Common myeloid progenitor, CD34-positive (primary cell): ENCODE measurements around the gene UBXN10.
"Not testable (repeated sequence)": the region's sequence is repeated elsewhere in the genome, so short reads cannot be mapped to it uniquely, and the experiment has no call there.

ENCODE experiments used
- CTCF ChIA-PET: fragments of 350-600 bp; sonication (Branson Sonifier 250); formaldehyde crosslinking; loops from one replicate; lab custom pipeline; 2021; ENCODE audit warnings: antibody characterized with exemption; lab: Charles Lee
- POLR2A ChIA-PET: fragments of 350-600 bp; sonication (Branson Sonifier 250); formaldehyde crosslinking; loops from one replicate; lab custom pipeline; 2021; ENCODE audit warnings: antibody characterized with exemption; lab: Charles Lee
- DNase-seq, 3 donors: peaks; one replicate each; pipeline versions ENCODE4 v3.0.0 to v3.0.0-alpha.2; 2013
- H3K27ac ChIP-seq, 2 experiments: 1 replicate in 1 of 2; 2 replicates in 1 of 2; pipeline ENCODE4 v1.7.0; 2013; ENCODE audit warnings: inconsistent platforms in 2 of 2, low read length in 2 of 2, mild to moderate bottlenecking in 2 of 2, low read depth in 1 of 2, moderate library complexity in 1 of 2; ENCODE audit not compliant: severe bottlenecking in 2 of 2, insufficient read depth in 1 of 2, poor library complexity in 1 of 2
- H3K27me3 ChIP-seq, 5 experiments: replicated peaks in 2 of 5; 1 replicate in 3 of 5; 2 replicates in 2 of 5; pipeline versions ENCODE4 v1.6.1 to v1.7.0; 2013; ENCODE audit warnings: low read length in 4 of 5, mild to moderate bottlenecking in 2 of 5, moderate library complexity in 2 of 5, inconsistent platforms in 1 of 5; ENCODE audit not compliant: insufficient read depth in 5 of 5, control insufficient read depth in 4 of 5
- H3K36me3 ChIP-seq, 4 experiments: 1 replicate in 2 of 4; 2 replicates in 2 of 4; pipeline versions ENCODE4 v1.6.1 to v1.7.0; 2013; ENCODE audit warnings: low read length in 3 of 4, control low read depth in 1 of 4, mild to moderate bottlenecking in 1 of 4; ENCODE audit not compliant: control insufficient read depth in 4 of 4, insufficient read depth in 4 of 4
- H3K4me1 ChIP-seq, 4 experiments: 1 replicate in 3 of 4; 2 replicates in 1 of 4; pipeline versions ENCODE4 v1.6.1 to v1.7.1; 2013; ENCODE audit warnings: low read length in 3 of 4, mild to moderate bottlenecking in 3 of 4, control low read depth in 1 of 4, inconsistent platforms in 1 of 4, moderate library complexity in 1 of 4; ENCODE audit not compliant: control insufficient read depth in 4 of 4, insufficient read depth in 4 of 4; ENCODE audit errors: control extremely low read depth in 1 of 4
- H3K4me3 ChIP-seq, 7 experiments: 1 replicate in 4 of 7; 2 replicates in 3 of 7; pipeline versions ENCODE4 v1.5.1 to v1.7.0; 2013; ENCODE audit warnings: mild to moderate bottlenecking in 7 of 7, low read length in 6 of 7, moderate library complexity in 6 of 7, inconsistent platforms in 2 of 7, low read depth in 2 of 7, control low read depth in 1 of 7; ENCODE audit not compliant: insufficient read depth in 4 of 7, control insufficient read depth in 1 of 7; ENCODE audit errors: extremely low read depth in 1 of 7
- H3K9me3 ChIP-seq, 5 experiments: 1 replicate in 4 of 5; 2 replicates in 1 of 5; pipeline versions ENCODE4 v1.6.1 to v1.7.1; 2013; ENCODE audit warnings: low read length in 4 of 5, mild to moderate bottlenecking in 2 of 5, inconsistent platforms in 1 of 5, low read depth in 1 of 5, moderate library complexity in 1 of 5; ENCODE audit not compliant: control insufficient read depth in 4 of 5, insufficient read depth in 2 of 5; ENCODE audit errors: control extremely low read depth in 1 of 5
- WGBS: methylation state at CpG from one replicate; pipeline ENCODE4 v1.1.5; 2013; ENCODE audit not compliant: insufficient coverage; 5-methylcytosine and 5-hydroxymethylcytosine counted together

The UBXN10 gene

DNA sequence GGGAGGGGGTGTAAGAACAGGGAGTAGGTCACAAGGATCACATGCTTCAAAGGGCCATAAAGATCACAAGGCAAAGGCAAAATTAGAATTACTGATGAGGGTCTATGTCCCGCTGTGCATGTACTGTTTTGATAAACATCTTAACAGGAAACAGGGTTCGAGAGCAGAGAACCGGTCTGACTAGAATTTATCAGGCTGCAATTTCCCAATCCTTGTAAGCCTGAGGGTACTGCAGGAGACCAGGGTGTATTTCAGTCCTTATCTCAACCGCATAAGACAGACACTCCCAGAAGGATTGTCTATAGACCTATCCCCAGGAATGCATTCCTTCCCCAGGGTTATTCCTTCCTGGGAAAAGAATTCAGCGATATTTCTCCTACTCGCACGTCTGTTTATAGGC lies 46.7 kb downstream of the UBXN10 start:
- H3K4me1 ChIP-seq, H3K4me3 ChIP-seq, H3K9me3 ChIP-seq, DNase-seq, H3K27ac ChIP-seq, POLR2A ChIA-PET, H3K36me3 ChIP-seq: not testable (repeated sequence)
- WGBS = 27% methylated on average over 7 of the region's 7 CpGs
- CTCF ChIA-PET = interaction anchor here (1.0 kb wide), 1 partner anchor 9 kb away, joined by 3 read pairs; no protein-coding TSS in a partner anchor
- H3K27me3 ChIP-seq = peaks cover 10 to 76% (median 32%) of the 10 kb centered on the region in 5 experiments

- ChIA-PET POLR2A (no interaction called here), CTCF (interaction anchor here (1.0 to 1.5 kb wide), 2 partner anchors 9 to 15 kb away, joined by 3 read pairs; no protein-coding TSS in a partner anchor)
- Histone ChIP-seq H3K4me1 (no peaks in the 10 kb centered on the region), H3K4me3 (no peak overlapping the region), H3K36me3 (no peaks in the 10 kb centered on the region), H3K9me3 (no peaks in the 10 kb centered on the region), H3K27ac (no peak overlapping the region), H3K27me3 (peaks cover 10 to 74% (median 29%) of the 10 kb centered on the region in 5 experiments)
- 0% methylated on average over 2 of the region's 3 CpGs for WGBS
- DNase-seq = peak; percentile 8 to 47 (median 46)
Measured at GRCh38 chr1:20233394-20233793, 47.5 kb downstream of the UBXN10 start.

DNA sequence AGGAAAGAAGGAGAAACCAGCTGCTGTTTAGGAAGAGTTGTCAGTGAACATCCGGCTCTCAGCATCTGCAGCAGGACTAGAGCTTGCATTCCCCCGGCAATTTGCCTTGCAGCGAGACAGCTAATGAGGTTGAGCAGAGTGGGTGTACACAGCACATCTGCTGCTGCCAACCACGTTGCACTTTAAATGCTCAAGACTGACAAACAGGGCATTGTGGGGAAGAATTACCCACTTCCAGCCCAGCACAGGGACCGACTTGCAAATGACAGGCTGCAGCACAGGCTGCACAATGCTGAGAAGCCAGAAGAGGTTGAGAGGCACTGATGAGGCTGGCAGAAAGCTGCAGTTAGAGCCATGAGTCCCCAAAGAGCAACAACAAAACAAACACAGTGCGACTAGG lies 48.0 kb downstream of the UBXN10 start:
- DNase-seq = no peak
- H3K36me3 ChIP-seq = no peaks in the 10 kb centered on the region
- no peak overlapping the region for H3K27ac ChIP-seq
- H3K4me3 ChIP-seq = no peak overlapping the region
- no peaks in the 10 kb centered on the region for H3K9me3 ChIP-seq
- CTCF ChIA-PET = interaction anchor here (1.5 kb wide), 1 partner anchor 15 kb away, joined by 3 read pairs; no protein-coding TSS in a partner anchor
- H3K4me1 ChIP-seq = no peaks in the 10 kb centered on the region
- peaks cover 10 to 70% (median 25%) of the 10 kb centered on the region in 5 experiments for H3K27me3 ChIP-seq
- POLR2A ChIA-PET = no interaction called here
- WGBS = 78% methylated on average over 3 of the region's 6 CpGs

- H3K4me1 ChIP-seq = no peaks in the 10 kb centered on the region
- DNase-seq = no peak
- H3K36me3 ChIP-seq = no peaks in the 10 kb centered on the region
- H3K9me3 ChIP-seq = no peaks in the 10 kb centered on the region
- H3K27me3 ChIP-seq = peaks cover 10 to 71% (median 25%) of the 10 kb centered on the region in 5 experiments
- POLR2A ChIA-PET = no interaction called here
- CTCF ChIA-PET = no interaction called here
- H3K27ac ChIP-seq = no peak overlapping the region
- H3K4me3 ChIP-seq = no peak overlapping the region
- WGBS = 86% methylated on average over 5 of the region's 6 CpGs
Measured at GRCh38 chr1:20234788-20235535, 49.1 kb downstream of the UBXN10 start.

GRCh38 chr1:20237646-20238045 lies 51.8 kb downstream of the UBXN10 start:
- H3K36me3 ChIP-seq = no peaks in the 10 kb centered on the region
- no peak overlapping the region for H3K27ac ChIP-seq
- DNase-seq = no peak
- ChIA-PET CTCF (no interaction called here), POLR2A (no interaction called here)
- WGBS = 62% methylated on average over 5 of the region's 6 CpGs
- H3K27me3 ChIP-seq = peaks cover 11 to 78% (median 36%) of the 10 kb centered on the region in 5 experiments
- H3K4me3 ChIP-seq = no peak overlapping the region
- no peaks in the 10 kb centered on the region for H3K9me3 ChIP-seq
- H3K4me1 ChIP-seq = no peaks in the 10 kb centered on the region

GRCh38 chr1:20240012-20240411 lies 54.1 kb downstream of the UBXN10 start:
- ChIA-PET CTCF (interaction anchor here (0.6 kb wide), 1 partner anchor 77 kb away, joined by 3 read pairs; no protein-coding TSS in a partner anchor), POLR2A (no interaction called here)
- H3K27me3 ChIP-seq = peaks cover 0 to 69% (median 21%) of the 10 kb centered on the region in 5 experiments
- WGBS = 92% methylated on average over 1 of the region's 2 CpGs
- H3K4me1 ChIP-seq = no peaks in the 10 kb centered on the region
- no peak for DNase-seq
- no peaks in the 10 kb centered on the region for H3K36me3 ChIP-seq
- H3K4me3 ChIP-seq = no peak overlapping the region
- H3K27ac ChIP-seq = no peak overlapping the region
- H3K9me3 ChIP-seq = no peaks in the 10 kb centered on the region

- Histone ChIP-seq H3K27me3 (peaks cover 0 to 50% (median 12%) of the 10 kb centered on the region in 5 experiments), H3K36me3 (no peaks in the 10 kb centered on the region), H3K4me3 (no peak overlapping the region), H3K9me3 (no peaks in the 10 kb centered on the region), H3K27ac (no peak overlapping the region), H3K4me1 (no peaks in the 10 kb centered on the region)
- WGBS = 78% methylated on average over 34 of the region's 37 CpGs
- ChIA-PET POLR2A (no interaction called here), CTCF (no interaction called here)
- DNase-seq = no peak
Measured at GRCh38 chr1:20242890-20243479, 57.1 kb downstream of the UBXN10 start.
